ENCODE data around the gene LUZP1. TPM values are rescaled to one million over a fixed set of nuclear protein-coding genes. Genes with fewer than 3 reads are reported as not detected.
A peak's percentile ranks its signal among the peaks of the same experiment; 100 is the strongest.

Gene LUZP1
- total and polyA plus RNA-seq, 11 donors, result 6.1 to 42.3 (median 30.0) TPM

GRCh38 chr1:23085696-23086095, 83.0 kb downstream of the LUZP1 start:
- ATAC-seq (no peak), DNase-seq (no peak)
- Histone ChIP-seq H3K27ac (no peak overlapping the region), H3K4me1 (peaks cover 0 to 16% (median 8%) of the 10 kb centered on the region in 12 donors), H3K27me3 (no peaks in the 10 kb centered on the region), H3K4me3 (no peak overlapping the region), H3K9me3 (no peaks in the 10 kb centered on the region), H3K36me3 (peaks cover 0 to 98% (median 92%) of the 10 kb centered on the region in 9 donors)
- TF ChIP-seq POLR2A (IDR thresholded peaks at IDR 0.05) (no peak), CTCF (IDR thresholded peaks at IDR 0.05) (no peak)
- 64 to 66% (median 65%) methylated on average over 3 of the region's 3 CpGs for WGBS, 4 donors
- intact Hi-C loops (cut with DNase I), result loop anchor here in 1 of 10 donors (10.0 kb wide), 2 partner anchors 111 to 189 kb away; partner anchors contain the start of gene LACTBL1

GRCh38 chr1:23084880-23085279, 83.8 kb downstream of the LUZP1 start:
- peaks cover 0 to 16% (median 8%) of the 10 kb centered on the region in 12 donors for H3K4me1 ChIP-seq
- DNase-seq, result no peak
- H3K4me3 ChIP-seq, result no peak overlapping the region
- H3K36me3 ChIP-seq, result peaks cover 0 to 98% (median 92%) of the 10 kb centered on the region in 9 donors
- intact Hi-C loops (cut with DNase I), result loop anchor here in 1 of 10 donors (10.0 kb wide), 2 partner anchors 110 to 190 kb away; partner anchors contain the start of gene LACTBL1
- H3K27ac ChIP-seq, result no peak overlapping the region
- no peak for TF ChIP-seq POLR2A (IDR thresholded peaks at IDR 0.05)
- TF ChIP-seq CTCF (IDR thresholded peaks at IDR 0.05), result no peak
- H3K9me3 ChIP-seq, result no peaks in the 10 kb centered on the region
- WGBS, 4 donors, result 93 to 94% (median 94%) methylated on average over 8 of the region's 8 CpGs
- no peaks in the 10 kb centered on the region for H3K27me3 ChIP-seq
- ATAC-seq, result no peak

- Histone ChIP-seq H3K4me3 (no peak overlapping the region), H3K27ac (peak overlapping the region in 2 of 12 donors; percentile 9 to 37), H3K9me3 (no peaks in the 10 kb centered on the region), H3K27me3 (no peaks in the 10 kb centered on the region), H3K36me3 (peaks cover 0 to 100% (median 95%) of the 10 kb centered on the region in 9 donors), H3K4me1 (peaks cover 0 to 16% (median 8%) of the 10 kb centered on the region in 12 donors)
- DNase-seq (peak in 3 of 5 donors; percentile 36 to 55 (median 49)), ATAC-seq (peak in 3 of 4 donors; percentile 68 to 74 (median 73))
- intact Hi-C loops (cut with DNase I), result loop anchor here in 1 of 10 donors (10.0 kb wide), 2 partner anchors 109 to 191 kb away; partner anchors contain the start of gene LACTBL1
- no peak for TF ChIP-seq CTCF (IDR thresholded peaks at IDR 0.05)
- TF ChIP-seq POLR2A (IDR thresholded peaks at IDR 0.05), result no peak
- WGBS, 4 donors, result 62 to 73% (median 66%) methylated on average over 5 of the region's 5 CpGs
Measured at GRCh38 chr1:23083714-23084480, 84.8 kb downstream of the LUZP1 start.

GRCh38 chr1:23081376-23081775, 87.3 kb downstream of the LUZP1 start:
- intact Hi-C loops (cut with DNase I), result loop anchor here in 1 of 10 donors (10.0 kb wide), 2 partner anchors 107 to 193 kb away; partner anchors contain the start of gene LACTBL1
- Histone ChIP-seq H3K4me3 (no peak overlapping the region), H3K4me1 (peaks cover 0 to 16% (median 8%) of the 10 kb centered on the region in 12 donors), H3K36me3 (peaks cover 0 to 100% (median 95%) of the 10 kb centered on the region in 9 donors), H3K27me3 (no peaks in the 10 kb centered on the region), H3K27ac (no peak overlapping the region), H3K9me3 (no peaks in the 10 kb centered on the region)
- WGBS, 4 donors, result 84 to 92% (median 86%) methylated on average over 3 of the region's 3 CpGs
- ATAC-seq (no peak), DNase-seq (no peak)
- peak in 2 of 12 donors; percentile 11 to 22 for TF ChIP-seq CTCF (IDR thresholded peaks at IDR 0.05)
- TF ChIP-seq POLR2A (IDR thresholded peaks at IDR 0.05), result no peak
